ENCODE measurements around the gene GPR39. TPM values are rescaled to one million over a fixed set of nuclear protein-coding genes. Genes with fewer than 3 reads are reported as not detected.

Gene GPR39
- total RNA-seq, 6 experiments from 2014 or later, result 2.2 to 3.0 (median 2.5) TPM

GRCh38 chr2:132424526-132425121 lies 8.0 kb downstream of the GPR39 start:
- TF ChIP-seq CTCF (IDR thresholded peaks at IDR 0.05), result peak; percentile 23; the same call in 1 of the 2 replicates
- peaks cover 49% of the 10 kb centered on the region for H3K4me1 Mint-ChIP-seq (ENCODE audit: low read depth)

GRCh38 chr2:132426033-132426432 lies 9.4 kb downstream of the GPR39 start:
- no peak overlapping the region for H3K27ac Mint-ChIP-seq
- H3K4me1 Mint-ChIP-seq (ENCODE audit: low read depth), result peaks cover 35% of the 10 kb centered on the region
- no peaks in the 10 kb centered on the region for H3K9me3 Mint-ChIP-seq
- H3K36me3 Mint-ChIP-seq (ENCODE audit: low read depth), result no peaks in the 10 kb centered on the region
- no peak for DNase-seq
- no peak for TF ChIP-seq CTCF (IDR thresholded peaks at IDR 0.05)
- peaks cover 7% of the 10 kb centered on the region; the same call in 1 of the 2 replicates for H3K27me3 Mint-ChIP-seq (ENCODE audit: insufficient read depth)
- no peak overlapping the region for H3K4me3 Mint-ChIP-seq

More at GRCh38 chr2:132424526-132425121, 8.0 kb downstream of the GPR39 start:
- peak; percentile 41 for DNase-seq
- no peaks in the 10 kb centered on the region for H3K36me3 Mint-ChIP-seq (ENCODE audit: low read depth)
- peaks cover 5% of the 10 kb centered on the region; the same call in 1 of the 2 replicates for H3K27me3 Mint-ChIP-seq (ENCODE audit: insufficient read depth)
- no peak overlapping the region for H3K27ac Mint-ChIP-seq
- no peak overlapping the region for H3K4me3 Mint-ChIP-seq
- H3K9me3 Mint-ChIP-seq, result no peaks in the 10 kb centered on the region

- H3K4me3 Mint-ChIP-seq, result no peak overlapping the region
- no peak for DNase-seq
- peaks cover 7% of the 10 kb centered on the region; the same call in 1 of the 2 replicates for H3K27me3 Mint-ChIP-seq (ENCODE audit: insufficient read depth)
- peaks cover 5% of the 10 kb centered on the region for H3K36me3 Mint-ChIP-seq (ENCODE audit: low read depth)
- no peak for TF ChIP-seq CTCF (IDR thresholded peaks at IDR 0.05)
- H3K9me3 Mint-ChIP-seq, result no peaks in the 10 kb centered on the region
- H3K4me1 Mint-ChIP-seq (ENCODE audit: low read depth), result peaks cover 28% of the 10 kb centered on the region
- no peak overlapping the region for H3K27ac Mint-ChIP-seq
Observed at GRCh38 chr2:132426656-132427055, 10.1 kb downstream of the GPR39 start.

GRCh38 chr2:132429351-132429750 lies 12.7 kb downstream of the GPR39 start:
- H3K4me1 Mint-ChIP-seq (ENCODE audit: low read depth), result peaks cover 9% of the 10 kb centered on the region; the same call in 1 of the 2 replicates
- peaks cover 4% of the 10 kb centered on the region; the same call in 1 of the 2 replicates for H3K27me3 Mint-ChIP-seq (ENCODE audit: insufficient read depth)
- H3K4me3 Mint-ChIP-seq, result no peak overlapping the region
- TF ChIP-seq CTCF (IDR thresholded peaks at IDR 0.05), result no peak
- peaks cover 23% of the 10 kb centered on the region for H3K36me3 Mint-ChIP-seq (ENCODE audit: low read depth)
- H3K9me3 Mint-ChIP-seq, result no peaks in the 10 kb centered on the region
- DNase-seq, result no peak
- no peak overlapping the region for H3K27ac Mint-ChIP-seq

- H3K27ac Mint-ChIP-seq, result no peak overlapping the region
- peaks cover 2% of the 10 kb centered on the region for H3K4me1 Mint-ChIP-seq (ENCODE audit: low read depth)
Observed at GRCh38 chr2:132429941-132430573, 13.5 kb downstream of the GPR39 start.

More at GRCh38 chr2:132429941-132430573, 13.5 kb downstream of the GPR39 start:
- peaks cover 29% of the 10 kb centered on the region for H3K36me3 Mint-ChIP-seq (ENCODE audit: low read depth)
- no peak for TF ChIP-seq CTCF (IDR thresholded peaks at IDR 0.05)
- H3K27me3 Mint-ChIP-seq (ENCODE audit: insufficient read depth), result peaks cover 4% of the 10 kb centered on the region; the same call in 1 of the 2 replicates
- H3K4me3 Mint-ChIP-seq, result no peak overlapping the region
- no peaks in the 10 kb centered on the region for H3K9me3 Mint-ChIP-seq
- DNase-seq, result no peak

All from HFFc6 (cell line).